Neutrophil (primary cell): ENCODE data around the gene PRKACA.
A peak's percentile ranks its signal among the peaks of the same experiment; 100 is the strongest.

Source experiments
- H3K27ac ChIP-seq: fragments of 200-600 bp; sonication (generic); 2 replicates; pipeline ENCODE4 v1.5.1; 2016; ENCODE audit warnings: mild to moderate bottlenecking, moderate library complexity
- H3K27me3 ChIP-seq: fragments of 200-600 bp; sonication (generic); 2 replicates; pipeline ENCODE4 v1.6.0; 2016; ENCODE audit warnings: mild to moderate bottlenecking
- H3K36me3 ChIP-seq: fragments of 200-600 bp; sonication (generic); 2 replicates; pipeline ENCODE4 v1.5.1; 2017
- H3K4me1 ChIP-seq, 2 experiments: fragments of 200-600 bp in 1 of 2; sonication (generic) in 1 of 2; 1 replicate in 1 of 2; 2 replicates in 1 of 2; pipeline versions ENCODE4 v1.5.1 to v1.6.1; 2013 to 2016; ENCODE audit warnings: low read depth in 1 of 2, low read length in 1 of 2, mild to moderate bottlenecking in 1 of 2, moderate library complexity in 1 of 2; ENCODE audit not compliant: control insufficient read depth in 1 of 2, insufficient read depth in 1 of 2
- H3K4me3 ChIP-seq, 2 experiments: fragments of 200-600 bp in 1 of 2; sonication (generic) in 1 of 2; 1 replicate in 1 of 2; 2 replicates in 1 of 2; pipeline ENCODE4 v1.5.1; 2013 to 2016; ENCODE audit warnings: low read depth in 1 of 2, low read length in 1 of 2, mild to moderate bottlenecking in 1 of 2, moderate library complexity in 1 of 2
- H3K9me3 ChIP-seq: fragments of 200-600 bp; sonication (generic); 2 replicates; pipeline ENCODE4 v1.5.1; 2016
- TF ChIP-seq, protein P1 (sequence below): fragments of 200-600 bp; sonication (generic); IDR thresholded peaks from 2 replicates; pipeline ENCODE4 v1.5.1; 2016; ENCODE audit warnings: antibody characterized with exemption

PRKACA gene

DNA sequence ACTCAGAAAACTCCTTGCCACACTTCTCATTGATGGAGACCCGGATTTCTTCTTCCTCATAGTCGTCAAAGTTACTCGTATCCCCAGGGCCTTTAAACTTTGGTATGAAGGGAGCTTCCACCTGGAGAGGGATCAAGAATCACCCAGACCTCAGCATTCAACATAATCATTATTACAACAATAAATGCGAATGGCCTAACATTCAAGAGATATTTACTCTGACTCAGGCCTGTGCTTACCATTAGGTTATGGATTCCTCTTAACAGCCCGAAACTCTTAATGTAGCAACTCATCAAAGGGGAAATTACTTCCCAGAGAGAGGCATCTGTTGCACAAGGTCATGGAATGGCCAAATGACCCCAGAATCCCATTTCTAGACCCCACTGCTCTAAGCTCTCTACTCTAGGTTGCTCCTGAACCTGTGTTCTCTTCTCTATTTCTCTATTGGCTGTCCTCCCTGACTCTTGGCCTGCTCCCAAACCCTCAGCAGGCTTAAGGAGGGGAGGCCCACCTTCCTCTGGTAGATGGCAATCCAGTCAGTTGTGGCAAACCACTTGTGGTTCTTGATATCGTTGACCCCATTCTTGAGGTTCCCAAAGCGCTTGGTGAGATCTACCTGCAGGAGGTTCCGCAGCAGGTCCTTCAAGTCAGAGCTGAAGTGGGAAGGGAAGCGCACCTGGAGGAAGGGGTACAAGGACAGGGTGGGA lies 24.3 kb downstream of the PRKACA start:
- Histone ChIP-seq H3K4me3 (no peak overlapping the region), H3K4me1 (peaks cover 17 to 20% of the 10 kb centered on the region in 2 experiments), H3K27ac (no peak overlapping the region), H3K27me3 (peaks cover 6% of the 10 kb centered on the region), H3K36me3 (peaks cover 54% of the 10 kb centered on the region), H3K9me3 (no peaks in the 10 kb centered on the region)
- TF ChIP-seq, protein P1, sequence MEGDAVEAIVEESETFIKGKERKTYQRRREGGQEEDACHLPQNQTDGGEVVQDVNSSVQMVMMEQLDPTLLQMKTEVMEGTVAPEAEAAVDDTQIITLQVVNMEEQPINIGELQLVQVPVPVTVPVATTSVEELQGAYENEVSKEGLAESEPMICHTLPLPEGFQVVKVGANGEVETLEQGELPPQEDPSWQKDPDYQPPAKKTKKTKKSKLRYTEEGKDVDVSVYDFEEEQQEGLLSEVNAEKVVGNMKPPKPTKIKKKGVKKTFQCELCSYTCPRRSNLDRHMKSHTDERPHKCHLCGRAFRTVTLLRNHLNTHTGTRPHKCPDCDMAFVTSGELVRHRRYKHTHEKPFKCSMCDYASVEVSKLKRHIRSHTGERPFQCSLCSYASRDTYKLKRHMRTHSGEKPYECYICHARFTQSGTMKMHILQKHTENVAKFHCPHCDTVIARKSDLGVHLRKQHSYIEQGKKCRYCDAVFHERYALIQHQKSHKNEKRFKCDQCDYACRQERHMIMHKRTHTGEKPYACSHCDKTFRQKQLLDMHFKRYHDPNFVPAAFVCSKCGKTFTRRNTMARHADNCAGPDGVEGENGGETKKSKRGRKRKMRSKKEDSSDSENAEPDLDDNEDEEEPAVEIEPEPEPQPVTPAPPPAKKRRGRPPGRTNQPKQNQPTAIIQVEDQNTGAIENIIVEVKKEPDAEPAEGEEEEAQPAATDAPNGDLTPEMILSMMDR = no peak

DNA sequence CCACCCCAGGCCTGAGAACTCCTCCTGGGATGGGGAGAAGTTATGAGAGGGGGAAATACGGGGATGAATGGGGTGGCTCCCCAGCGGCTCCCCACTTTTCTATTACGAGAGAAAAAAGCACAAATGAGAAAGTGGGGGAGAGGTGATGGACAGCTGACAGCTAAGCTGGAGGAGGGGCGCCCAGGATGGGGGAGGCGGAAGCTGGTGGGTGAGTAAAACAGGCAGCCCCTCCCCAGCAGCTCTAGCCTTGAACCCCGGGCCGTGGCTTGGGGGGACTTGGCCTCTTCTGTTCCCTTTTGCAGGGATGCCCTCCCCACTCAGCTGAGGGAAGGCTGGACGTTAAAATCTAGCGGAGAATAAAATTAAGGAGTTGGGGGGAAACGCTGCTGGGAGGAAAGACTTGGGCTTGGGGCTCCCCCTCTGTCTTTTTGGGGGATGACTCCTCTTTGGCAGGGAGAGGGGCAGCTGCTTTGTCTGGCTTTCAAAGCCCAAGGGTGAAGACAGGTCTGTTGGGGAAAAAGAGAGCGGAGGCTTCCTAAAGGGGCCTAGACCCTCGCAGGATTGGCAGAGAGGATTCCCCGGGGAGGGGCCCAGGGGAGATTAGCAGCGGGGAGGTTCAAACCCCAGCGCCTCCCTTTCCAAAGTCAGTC lies 25.6 kb downstream of the PRKACA start:
- no peak overlapping the region for H3K27ac ChIP-seq

DNA sequence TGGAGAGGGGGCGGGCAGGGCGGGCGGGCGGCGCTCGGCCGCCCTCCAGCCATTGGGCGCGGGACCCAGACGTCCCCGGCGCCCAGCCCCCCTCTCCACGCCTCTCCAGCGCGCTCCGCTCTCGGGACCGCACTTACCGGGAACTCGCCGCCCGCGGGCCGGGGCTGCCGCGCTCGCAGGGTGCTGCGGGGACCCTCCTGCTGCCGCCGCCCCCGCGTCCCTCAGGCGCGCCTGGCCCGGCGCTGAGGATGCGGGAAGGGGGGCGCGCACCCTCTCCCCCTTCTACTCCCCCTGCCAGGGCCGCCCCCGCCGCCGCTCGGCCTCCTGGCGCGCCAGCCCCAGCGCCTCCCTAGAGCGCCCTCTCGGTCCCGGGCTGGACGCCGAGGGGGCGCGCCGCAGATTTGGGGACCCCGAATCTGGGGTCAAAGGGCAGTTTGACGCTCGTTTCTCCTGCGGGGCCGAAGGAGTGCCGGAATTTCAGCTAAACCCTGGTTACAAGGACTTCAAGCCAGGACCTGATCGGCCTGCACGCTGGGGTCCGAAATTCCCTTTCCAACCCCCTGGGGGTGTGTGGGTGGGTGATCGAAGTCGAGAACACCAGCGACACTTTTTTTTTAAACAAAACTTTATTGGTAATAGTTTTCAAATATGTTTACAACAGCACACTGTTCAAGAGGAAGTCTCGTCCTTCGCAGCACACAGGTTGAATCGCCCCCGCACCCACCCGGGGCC lies 26.3 kb downstream of the PRKACA start:
- Histone ChIP-seq H3K36me3 (peaks cover 34% of the 10 kb centered on the region), H3K4me3 (peak overlapping the region; percentile 58 to 63), H3K27me3 (peaks cover 6% of the 10 kb centered on the region), H3K27ac (peak overlapping the region; percentile 47), H3K4me1 (peaks cover 17 to 20% of the 10 kb centered on the region in 2 experiments), H3K9me3 (no peaks in the 10 kb centered on the region)
- TF ChIP-seq, protein P1 = no peak

More for the DNA sequence above, 25.6 kb downstream of the PRKACA start:
- Histone ChIP-seq H3K36me3 (peaks cover 41% of the 10 kb centered on the region), H3K4me1 (peaks cover 17 to 20% of the 10 kb centered on the region in 2 experiments), H3K27me3 (peaks cover 6% of the 10 kb centered on the region), H3K9me3 (no peaks in the 10 kb centered on the region), H3K4me3 (peak overlapping the region; percentile 58 to 63)
- TF ChIP-seq, protein P1 = no peak

DNA sequence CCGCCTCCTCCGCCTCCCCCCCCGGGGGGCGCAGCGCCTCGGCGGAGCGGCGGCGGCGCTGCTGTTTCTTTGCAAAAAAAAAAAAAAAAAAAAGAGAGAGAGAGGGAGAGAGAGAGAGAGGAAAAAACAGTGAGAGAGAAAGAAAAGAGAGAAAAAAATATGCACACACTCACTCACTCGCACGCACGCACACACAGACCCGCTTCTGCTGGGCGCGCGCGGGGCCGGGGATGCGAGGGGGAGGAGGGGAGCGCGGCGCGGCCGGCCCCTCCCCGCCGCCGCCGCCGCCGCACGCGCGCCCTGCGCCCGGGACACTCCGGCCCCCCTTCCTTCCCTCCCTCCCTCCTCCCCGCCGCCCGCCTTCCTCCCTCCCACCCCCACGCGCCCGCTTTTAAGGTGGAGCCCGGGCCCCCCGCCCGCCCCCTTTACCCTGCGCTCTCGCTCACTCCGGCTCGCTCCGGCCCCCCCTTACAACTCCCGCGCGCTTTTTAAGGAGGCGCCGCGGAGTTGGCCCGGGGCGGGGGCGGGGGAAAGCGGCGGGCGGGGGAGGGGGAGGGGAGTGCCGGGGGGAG lies 27.0 kb downstream of the PRKACA start, which contains the start of gene SAMD1:
Gene SAMD1, minus strand, starts transcription at position 243 of the 572 bp plus-strand sequence.
- Histone ChIP-seq H3K4me1 (peaks cover 17 to 20% of the 10 kb centered on the region in 2 experiments), H3K27ac (peak within 1 kb of the TSS; percentile 47), H3K4me3 (peak within 1 kb of the TSS; percentile 63 to 64), H3K27me3 (peaks cover 6% of the 10 kb centered on the region), H3K36me3 (peaks cover 27% of the 10 kb centered on the region), H3K9me3 (no peaks in the 10 kb centered on the region)
- TF ChIP-seq, protein P1 = no peak
